OCI-LY3 (cell line): ENCODE results near the gene MACROD2.

Source experiments
- H2AFZ ChIP-seq: fragments of 200-600, 300-600 bp; shearing (Covaris generic); 2 replicates; pipeline ENCODE4 v1.6.0; 2014; ENCODE audit warnings: antibody characterized with exemption, low read depth, low read length
- H3K27ac ChIP-seq: fragments of 200-600, 300-600 bp; sonication (generic); 2 replicates; pipeline ENCODE4 v1.5.1; 2014; ENCODE audit warnings: mild to moderate bottlenecking, low read length, moderate library complexity, mixed read lengths
- H3K27me3 ChIP-seq: fragments of 200-600, 300-600 bp; sonication (generic); 2 replicates; pipeline ENCODE4 v1.6.1; 2014; ENCODE audit warnings: low read depth, low read length, mixed read lengths
- H3K36me3 ChIP-seq: fragments of 200-600, 300-600 bp; sonication (generic); replicated peaks from 2 replicates; pipeline ENCODE3; 2014; ENCODE audit warnings: low read depth, low read length, mixed read lengths
- H3K4me1 ChIP-seq: fragments of 300-600, 200-600 bp; sonication (generic); 2 replicates; pipeline ENCODE4 v1.6.1; 2014; ENCODE audit warnings: low read length, mixed read lengths
- H3K4me2 ChIP-seq: fragments of 200-600, 300-600 bp; sonication (generic); 2 replicates; pipeline ENCODE4 v1.6.1; 2014; ENCODE audit warnings: low read length, mixed read lengths
- H3K4me3 ChIP-seq: fragments of 300-600, 200-600 bp; sonication (generic); 2 replicates; pipeline ENCODE4 v1.5.1; 2014; ENCODE audit warnings: antibody characterized with exemption, mild to moderate bottlenecking, low read length, moderate library complexity
- H3K79me2 ChIP-seq: fragments of 300-600, 200-600 bp; shearing (Covaris generic); 2 replicates; pipeline ENCODE4 v1.6.1; 2014; ENCODE audit warnings: mild to moderate bottlenecking, low read length, mixed read lengths
- H3K9ac ChIP-seq: fragments of 300-600, 200-600 bp; shearing (Covaris generic); 2 replicates; pipeline ENCODE4 v1.6.0; 2014; ENCODE audit warnings: mild to moderate bottlenecking, low read length, moderate library complexity
- H3K9me3 ChIP-seq: fragments of 200-600, 300-600 bp; shearing (Covaris generic); 2 replicates; pipeline ENCODE4 v1.6.1; 2014; ENCODE audit warnings: low read length, mixed read lengths; ENCODE audit not compliant: insufficient read depth
- H4K20me1 ChIP-seq: fragments of 200-600, 300-600 bp; sonication (generic); 2 replicates; pipeline ENCODE4 v1.6.1; 2016; ENCODE audit warnings: low read length, mixed read lengths; ENCODE audit not compliant: insufficient read depth
- EZH2phosphoT487 ChIP-seq: fragments of 200-600 bp; shearing (Covaris generic); IDR thresholded peaks from 2 replicates; pipeline ENCODE4 v1.6.1; 2018; ENCODE audit warnings: antibody characterized with exemption, mixed run types, low read depth
- TF ChIP-seq, protein P1 (sequence below): fragments of 200-600, 300-600 bp; sonication (generic); IDR thresholded peaks from 2 replicates; pipeline ENCODE4 v1.5.1; 2014; ENCODE audit warnings: antibody characterized with exemption, low read length, low read depth

Gene MACROD2

DNA sequence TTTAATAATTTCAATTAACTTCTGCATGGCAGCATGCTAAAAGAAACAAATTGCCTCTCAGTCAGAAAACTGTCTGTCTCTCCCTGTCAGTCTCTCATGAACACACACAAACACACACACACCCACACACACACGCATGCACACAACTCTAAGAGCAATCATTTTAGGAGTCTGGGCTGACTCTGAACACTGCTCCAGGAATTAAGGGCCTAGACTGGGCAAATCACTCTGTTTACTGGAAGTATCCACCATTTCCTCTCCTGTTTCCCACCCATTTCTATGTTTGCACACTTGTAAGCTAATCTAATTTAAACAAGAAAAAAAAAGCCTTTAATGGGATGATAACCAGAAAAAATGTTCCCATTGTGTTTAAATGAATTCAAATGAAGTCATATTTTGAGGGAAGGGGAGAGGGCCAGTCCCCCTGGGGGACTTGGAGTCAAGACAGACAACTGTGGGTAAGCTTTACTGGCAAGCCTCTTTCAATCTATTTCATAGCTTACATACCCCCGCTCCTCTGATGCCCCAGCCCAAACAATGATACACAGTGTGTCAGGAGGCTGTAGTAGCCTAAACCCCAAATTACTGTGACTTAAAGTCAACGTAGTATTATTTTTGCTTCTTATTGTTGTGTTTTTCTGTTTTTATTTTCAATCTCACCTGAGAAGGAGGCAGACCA is 789.9 kb downstream of the MACROD2 start:
- no peak overlapping the region for H3K27ac ChIP-seq
- H4K20me1 ChIP-seq, result no peaks in the 10 kb centered on the region
- no peak for TF ChIP-seq EZH2phosphoT487
- TF ChIP-seq, protein P1, sequence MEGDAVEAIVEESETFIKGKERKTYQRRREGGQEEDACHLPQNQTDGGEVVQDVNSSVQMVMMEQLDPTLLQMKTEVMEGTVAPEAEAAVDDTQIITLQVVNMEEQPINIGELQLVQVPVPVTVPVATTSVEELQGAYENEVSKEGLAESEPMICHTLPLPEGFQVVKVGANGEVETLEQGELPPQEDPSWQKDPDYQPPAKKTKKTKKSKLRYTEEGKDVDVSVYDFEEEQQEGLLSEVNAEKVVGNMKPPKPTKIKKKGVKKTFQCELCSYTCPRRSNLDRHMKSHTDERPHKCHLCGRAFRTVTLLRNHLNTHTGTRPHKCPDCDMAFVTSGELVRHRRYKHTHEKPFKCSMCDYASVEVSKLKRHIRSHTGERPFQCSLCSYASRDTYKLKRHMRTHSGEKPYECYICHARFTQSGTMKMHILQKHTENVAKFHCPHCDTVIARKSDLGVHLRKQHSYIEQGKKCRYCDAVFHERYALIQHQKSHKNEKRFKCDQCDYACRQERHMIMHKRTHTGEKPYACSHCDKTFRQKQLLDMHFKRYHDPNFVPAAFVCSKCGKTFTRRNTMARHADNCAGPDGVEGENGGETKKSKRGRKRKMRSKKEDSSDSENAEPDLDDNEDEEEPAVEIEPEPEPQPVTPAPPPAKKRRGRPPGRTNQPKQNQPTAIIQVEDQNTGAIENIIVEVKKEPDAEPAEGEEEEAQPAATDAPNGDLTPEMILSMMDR, result no peak
- H3K4me2 ChIP-seq, result no peak overlapping the region
- no peaks in the 10 kb centered on the region for H3K9me3 ChIP-seq
- H3K79me2 ChIP-seq, result no peaks in the 10 kb centered on the region
- H3K36me3 ChIP-seq, result no peaks in the 10 kb centered on the region
- peaks cover 20% of the 10 kb centered on the region for H3K27me3 ChIP-seq
- H2AFZ ChIP-seq, result no peak overlapping the region
- no peak overlapping the region for H3K4me3 ChIP-seq
- H3K4me1 ChIP-seq, result peaks cover 2% of the 10 kb centered on the region
- no peak overlapping the region for H3K9ac ChIP-seq

DNA sequence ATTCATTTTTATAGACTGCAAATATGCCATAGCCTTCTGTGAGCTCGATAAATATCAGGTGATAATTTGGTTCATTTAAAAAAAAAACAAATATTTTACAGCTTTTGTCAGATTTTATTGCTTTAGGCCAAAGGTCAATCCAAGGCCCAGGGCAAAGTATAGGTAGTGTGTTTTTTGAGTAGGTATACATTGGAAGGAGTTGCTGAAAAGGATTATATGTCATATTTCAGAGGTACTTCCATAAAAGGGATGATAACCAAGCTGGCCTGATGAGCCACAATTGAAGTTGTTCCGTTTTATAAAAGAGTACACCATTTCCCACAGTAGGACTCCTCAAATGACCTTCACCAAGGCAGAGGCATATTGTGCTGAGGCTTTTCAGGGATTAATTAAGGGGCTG is 794.9 kb downstream of the MACROD2 start:
- H2AFZ ChIP-seq, result no peak overlapping the region
- no peaks in the 10 kb centered on the region for H3K79me2 ChIP-seq
- peak overlapping the region; percentile 21; the same call in 1 of the 2 replicates for H3K4me3 ChIP-seq
- H3K4me1 ChIP-seq, result peaks cover 15% of the 10 kb centered on the region
- TF ChIP-seq, protein P1, result no peak
- TF ChIP-seq EZH2phosphoT487, result no peak
- no peak overlapping the region for H3K9ac ChIP-seq
- no peaks in the 10 kb centered on the region for H4K20me1 ChIP-seq
- H3K4me2 ChIP-seq, result peak overlapping the region; percentile 57
- H3K27me3 ChIP-seq, result peaks cover 53% of the 10 kb centered on the region
- no peak overlapping the region for H3K27ac ChIP-seq
- no peaks in the 10 kb centered on the region for H3K9me3 ChIP-seq
- no peaks in the 10 kb centered on the region for H3K36me3 ChIP-seq

DNA sequence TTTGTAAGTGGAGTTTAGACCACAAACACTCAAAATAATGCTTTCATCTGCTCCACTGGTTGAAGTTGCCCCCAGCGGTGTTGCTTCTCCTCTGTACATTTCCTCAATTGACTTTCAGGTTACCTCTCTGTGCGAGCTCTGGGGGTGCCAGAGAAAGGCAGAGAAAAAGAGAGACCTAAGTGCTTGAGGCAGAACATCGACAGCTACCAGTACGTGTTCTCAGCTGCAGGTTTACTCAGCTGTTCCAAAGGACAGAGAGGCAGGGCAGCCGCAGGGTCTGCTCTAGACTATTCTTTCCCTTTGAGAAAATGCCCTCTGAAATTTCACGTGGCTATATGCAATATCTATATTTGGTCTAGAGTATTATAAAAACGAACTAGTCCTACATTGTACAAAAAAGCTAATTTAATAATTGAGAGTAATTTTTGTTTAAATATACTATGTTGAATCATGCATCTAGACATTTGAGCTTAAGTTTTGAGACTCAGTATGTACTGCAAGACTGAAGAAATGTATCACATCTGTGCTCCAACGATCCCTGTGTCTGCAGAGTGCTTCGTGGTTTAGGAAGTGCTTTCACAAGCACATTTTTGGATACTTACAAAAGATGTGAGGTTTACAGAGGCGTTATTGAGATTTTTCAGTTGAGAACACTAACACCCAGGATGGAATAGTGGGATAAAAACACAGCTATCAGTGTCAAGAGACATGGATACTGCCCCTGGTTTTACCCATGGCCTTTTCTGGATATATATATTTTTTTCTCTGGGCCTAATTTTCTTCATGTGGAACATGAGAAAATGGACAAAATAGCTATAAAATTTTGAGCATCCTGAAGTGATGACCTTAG is 795.7 kb downstream of the MACROD2 start:
- H3K79me2 ChIP-seq, result no peaks in the 10 kb centered on the region
- no peak overlapping the region for H2AFZ ChIP-seq
- peaks cover 57% of the 10 kb centered on the region for H3K27me3 ChIP-seq
- no peaks in the 10 kb centered on the region for H3K9me3 ChIP-seq
- TF ChIP-seq, protein P1, result peak; percentile 20; the same call in 1 of the 2 replicates
- no peak for TF ChIP-seq EZH2phosphoT487
- H3K27ac ChIP-seq, result no peak overlapping the region
- H3K36me3 ChIP-seq, result no peaks in the 10 kb centered on the region
- H3K4me3 ChIP-seq, result peak overlapping the region; percentile 21
- peak overlapping the region; percentile 57 for H3K4me2 ChIP-seq
- H3K9ac ChIP-seq, result no peak overlapping the region
- H4K20me1 ChIP-seq, result no peaks in the 10 kb centered on the region
- peaks cover 15% of the 10 kb centered on the region for H3K4me1 ChIP-seq

DNA sequence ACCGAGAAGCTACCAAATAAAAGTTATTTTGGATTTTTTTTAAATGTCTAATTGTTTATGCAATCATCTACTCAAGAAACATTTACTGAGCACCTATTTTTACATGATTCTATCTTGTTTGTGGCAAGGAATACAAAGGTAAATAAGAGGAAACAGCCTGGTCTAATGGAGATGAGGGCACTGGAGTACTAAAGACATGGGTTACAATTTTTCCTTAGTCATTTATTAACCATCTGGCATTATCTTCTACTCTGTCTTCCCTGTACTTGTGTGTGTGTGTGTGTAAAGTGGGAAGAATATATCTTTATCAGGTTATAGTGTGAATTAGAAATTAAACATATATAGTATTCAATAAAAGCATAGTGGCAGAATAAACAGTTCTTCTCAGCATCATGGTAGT is 797.6 kb downstream of the MACROD2 start:
- no peaks in the 10 kb centered on the region for H3K9me3 ChIP-seq
- no peaks in the 10 kb centered on the region for H4K20me1 ChIP-seq
- no peaks in the 10 kb centered on the region for H3K79me2 ChIP-seq
- peaks cover 15% of the 10 kb centered on the region for H3K4me1 ChIP-seq
- H3K36me3 ChIP-seq, result no peaks in the 10 kb centered on the region
- H3K27me3 ChIP-seq, result peaks cover 63% of the 10 kb centered on the region
- no peak overlapping the region for H2AFZ ChIP-seq
- no peak overlapping the region for H3K4me2 ChIP-seq
- H3K27ac ChIP-seq, result no peak overlapping the region
- no peak overlapping the region for H3K4me3 ChIP-seq
- no peak overlapping the region for H3K9ac ChIP-seq
- TF ChIP-seq, protein P1, result no peak
- no peak for TF ChIP-seq EZH2phosphoT487
